ENCODE results near the gene LTA4H.

LTA4H gene

DNA sequence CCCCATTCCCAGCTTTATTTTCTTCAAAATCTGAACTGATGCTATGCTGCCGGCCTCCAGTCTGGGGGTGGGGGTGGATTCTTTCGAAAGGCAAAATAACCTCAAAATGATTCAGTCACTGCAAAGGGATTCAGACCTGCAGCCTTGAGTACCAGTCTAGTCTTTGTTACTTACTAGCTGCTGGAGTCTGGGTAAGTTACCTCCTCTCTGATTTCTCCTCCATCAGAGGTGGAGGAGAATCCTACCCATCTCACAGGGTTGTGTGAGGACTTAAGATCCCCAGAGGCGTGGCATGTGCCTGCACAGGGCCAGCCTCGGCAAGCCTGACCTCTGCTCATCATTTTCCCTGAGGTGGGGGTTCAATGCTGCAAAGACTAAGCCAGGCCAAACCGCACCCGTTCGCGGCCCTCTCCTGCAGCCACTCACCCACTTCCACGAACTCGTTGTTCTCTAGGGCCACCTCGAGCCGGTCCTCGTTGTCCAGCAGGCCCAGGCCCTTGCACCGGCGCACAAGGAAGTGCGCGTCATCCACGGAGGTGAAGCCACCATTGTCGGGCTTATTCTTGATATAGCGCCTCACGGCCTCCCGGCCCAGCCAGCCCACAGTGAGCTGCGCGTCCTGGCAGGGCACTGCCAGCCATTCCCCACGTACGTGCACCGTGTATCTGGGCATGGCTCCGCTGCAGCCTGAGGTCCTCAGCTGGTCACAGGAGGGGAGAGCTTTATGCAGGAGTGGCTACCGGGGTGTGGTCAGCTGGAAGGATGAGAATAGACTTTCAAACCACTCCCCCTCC, 40.0 kb downstream of the LTA4H start:
- Histone ChIP-seq H3F3A (ENCODE audit: insufficient read depth, low read length) (no peaks in the 10 kb centered on the region), H3K27ac (ENCODE audit: low read length) (no peak overlapping the region), H4K20me1 (ENCODE audit: insufficient read depth, low read length) (no peaks in the 10 kb centered on the region), H3K9me3 (replicated peaks; ENCODE audit: insufficient read depth, low read length) (no peaks in the 10 kb centered on the region), H3K4me2 (ENCODE audit: low read depth, low read length) (no peak overlapping the region), H3K4me3 (ENCODE audit: low read length) (no peak overlapping the region), H3K4me1 (ENCODE audit: low read length) (no peaks in the 10 kb centered on the region), H3K9me2 (replicated peaks; ENCODE audit: insufficient read depth, low read length) (no peaks in the 10 kb centered on the region), H3K79me2 (ENCODE audit: low read length) (no peaks in the 10 kb centered on the region), H3K9ac (ENCODE audit: low read length) (no peak overlapping the region), H3K27me3 (replicated peaks; ENCODE audit: insufficient read depth, low read length) (no peaks in the 10 kb centered on the region), H3K36me3 (replicated peaks; ENCODE audit: insufficient read depth, low read length) (no peaks in the 10 kb centered on the region), H2AFZ (ENCODE audit: low read length) (no peak overlapping the region)
- TF ChIP-seq EZH2 (optimal IDR thresholded peaks at IDR 0.05; ENCODE audit: low read depth, low read length) = no peak
- no peak for TF ChIP-seq EZH2phosphoT487 (IDR thresholded peaks at IDR 0.05; ENCODE audit: low read length)
- TF ChIP-seq, protein P1, sequence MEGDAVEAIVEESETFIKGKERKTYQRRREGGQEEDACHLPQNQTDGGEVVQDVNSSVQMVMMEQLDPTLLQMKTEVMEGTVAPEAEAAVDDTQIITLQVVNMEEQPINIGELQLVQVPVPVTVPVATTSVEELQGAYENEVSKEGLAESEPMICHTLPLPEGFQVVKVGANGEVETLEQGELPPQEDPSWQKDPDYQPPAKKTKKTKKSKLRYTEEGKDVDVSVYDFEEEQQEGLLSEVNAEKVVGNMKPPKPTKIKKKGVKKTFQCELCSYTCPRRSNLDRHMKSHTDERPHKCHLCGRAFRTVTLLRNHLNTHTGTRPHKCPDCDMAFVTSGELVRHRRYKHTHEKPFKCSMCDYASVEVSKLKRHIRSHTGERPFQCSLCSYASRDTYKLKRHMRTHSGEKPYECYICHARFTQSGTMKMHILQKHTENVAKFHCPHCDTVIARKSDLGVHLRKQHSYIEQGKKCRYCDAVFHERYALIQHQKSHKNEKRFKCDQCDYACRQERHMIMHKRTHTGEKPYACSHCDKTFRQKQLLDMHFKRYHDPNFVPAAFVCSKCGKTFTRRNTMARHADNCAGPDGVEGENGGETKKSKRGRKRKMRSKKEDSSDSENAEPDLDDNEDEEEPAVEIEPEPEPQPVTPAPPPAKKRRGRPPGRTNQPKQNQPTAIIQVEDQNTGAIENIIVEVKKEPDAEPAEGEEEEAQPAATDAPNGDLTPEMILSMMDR (IDR thresholded peaks at IDR 0.05; ENCODE audit: low read length) = no peak
- no peak for DNase-seq

DNA sequence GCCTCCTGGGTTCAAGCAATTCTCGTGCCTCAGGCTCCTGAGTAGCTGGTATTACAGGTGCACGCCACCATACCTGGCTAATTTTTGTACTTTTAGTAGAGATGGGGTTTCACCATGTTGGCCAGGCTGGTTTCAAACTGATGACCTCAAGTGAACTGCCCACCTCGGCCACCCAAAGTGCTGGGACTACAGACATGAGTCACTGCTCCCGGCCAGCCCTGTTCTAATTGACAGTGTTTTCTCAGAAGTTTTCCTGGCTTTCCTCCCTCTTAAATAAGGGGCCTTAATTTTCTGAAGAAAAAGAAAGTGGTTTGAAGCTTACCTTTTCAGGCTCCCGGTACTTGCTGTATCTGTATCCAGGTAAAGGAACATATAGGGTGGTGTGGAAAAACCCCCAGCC, 40.9 kb downstream of the LTA4H start:
- Histone ChIP-seq H3K4me2 (ENCODE audit: low read depth, low read length) (no peak overlapping the region), H3K9me3 (replicated peaks; ENCODE audit: insufficient read depth, low read length) (no peaks in the 10 kb centered on the region), H3K27me3 (replicated peaks; ENCODE audit: insufficient read depth, low read length) (no peaks in the 10 kb centered on the region), H3K9me2 (replicated peaks; ENCODE audit: insufficient read depth, low read length) (no peaks in the 10 kb centered on the region), H3K27ac (ENCODE audit: low read length) (no peak overlapping the region), H3K9ac (ENCODE audit: low read length) (no peak overlapping the region), H3K4me3 (ENCODE audit: low read length) (no peak overlapping the region), H4K20me1 (ENCODE audit: insufficient read depth, low read length) (no peaks in the 10 kb centered on the region), H3K4me1 (ENCODE audit: low read length) (no peaks in the 10 kb centered on the region), H3K36me3 (replicated peaks; ENCODE audit: insufficient read depth, low read length) (no peaks in the 10 kb centered on the region), H3K79me2 (ENCODE audit: low read length) (no peaks in the 10 kb centered on the region), H3F3A (ENCODE audit: insufficient read depth, low read length) (no peaks in the 10 kb centered on the region), H2AFZ (ENCODE audit: low read length) (no peak overlapping the region)
- DNase-seq = no peak
- TF ChIP-seq EZH2 (optimal IDR thresholded peaks at IDR 0.05; ENCODE audit: low read depth, low read length) (no peak), EZH2phosphoT487 (IDR thresholded peaks at IDR 0.05; ENCODE audit: low read length) (no peak)
- TF ChIP-seq, protein P1 (IDR thresholded peaks at IDR 0.05; ENCODE audit: low read length) = no peak

DNA sequence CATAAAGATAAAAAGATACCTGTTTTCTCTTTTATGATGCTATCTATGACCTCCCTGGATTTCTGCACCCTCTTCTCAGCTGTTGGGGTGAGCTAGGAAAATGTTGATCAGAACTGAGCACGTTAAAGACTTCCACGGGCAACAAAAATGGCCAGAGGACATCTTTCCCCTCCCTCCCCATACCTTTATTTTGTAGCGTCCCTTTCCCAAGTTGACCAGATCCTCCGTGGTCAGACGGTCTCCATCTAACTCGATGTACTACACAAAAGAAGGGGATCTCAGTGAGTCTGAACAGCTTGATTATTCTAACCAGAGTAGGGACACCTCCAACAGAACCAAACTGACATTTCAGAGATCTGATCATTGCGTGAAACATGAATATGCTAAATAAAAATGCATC, 41.5 kb downstream of the LTA4H start:
- no peak overlapping the region for H3K27ac ChIP-seq (ENCODE audit: low read length)
- H2AFZ ChIP-seq (ENCODE audit: low read length) = no peak overlapping the region
- H3F3A ChIP-seq (ENCODE audit: insufficient read depth, low read length) = no peaks in the 10 kb centered on the region
- DNase-seq = no peak
- H3K4me3 ChIP-seq (ENCODE audit: low read length) = no peak overlapping the region
- H3K9me2 ChIP-seq (replicated peaks; ENCODE audit: insufficient read depth, low read length) = no peaks in the 10 kb centered on the region
- H4K20me1 ChIP-seq (ENCODE audit: insufficient read depth, low read length) = no peaks in the 10 kb centered on the region
- no peaks in the 10 kb centered on the region for H3K4me1 ChIP-seq (ENCODE audit: low read length)
- no peaks in the 10 kb centered on the region for H3K27me3 ChIP-seq (replicated peaks; ENCODE audit: insufficient read depth, low read length)
- H3K4me2 ChIP-seq (ENCODE audit: low read depth, low read length) = no peak overlapping the region
- TF ChIP-seq EZH2phosphoT487 (IDR thresholded peaks at IDR 0.05; ENCODE audit: low read length) (no peak), EZH2 (optimal IDR thresholded peaks at IDR 0.05; ENCODE audit: low read depth, low read length) (no peak)
- TF ChIP-seq, protein P1 (IDR thresholded peaks at IDR 0.05; ENCODE audit: low read length) = no peak
- no peak overlapping the region for H3K9ac ChIP-seq (ENCODE audit: low read length)
- no peaks in the 10 kb centered on the region for H3K9me3 ChIP-seq (replicated peaks; ENCODE audit: insufficient read depth, low read length)
- no peaks in the 10 kb centered on the region for H3K79me2 ChIP-seq (ENCODE audit: low read length)
- H3K36me3 ChIP-seq (replicated peaks; ENCODE audit: insufficient read depth, low read length) = no peaks in the 10 kb centered on the region

All from MM.1S (cell line).